K562 (cell line): ENCODE measurements around the gene OXLD1. TPM values are rescaled to one million over a fixed set of nuclear protein-coding genes. Genes with fewer than 3 reads are reported as not detected.

ENCODE experiments used
- FOXJ3 ChIP-seq: sonication (generic); formaldehyde crosslinking; IDR thresholded peaks from 2 replicates; pipeline ENCODE4 v1.4.0; 2020; ENCODE audit warnings: mild to moderate bottlenecking, missing genetic modification reagents
- ID3 ChIP-seq, 2 experiments: fragments of 250-450 bp in 1 of 2; fragments of 450-650 bp in 1 of 2; sonication (Bioruptor Pico) in 1 of 2; IDR thresholded peaks; 2 replicates each; pipeline versions ENCODE4 v1.6.1 to v1.8.0; 2016 to 2021; ENCODE audit warnings: mild to moderate bottlenecking in 2 of 2, moderate library complexity in 2 of 2, missing compliant biosample characterization in 1 of 2, missing genetic modification characterization in 1 of 2
- NCOA4 ChIP-seq: fragments of 450-650 bp; IDR thresholded peaks from 2 replicates; pipeline ENCODE4 v1.6.1; 2018; ENCODE audit warnings: mild to moderate bottlenecking; ENCODE audit not compliant: partially characterized antibody
- NFE2L1 ChIP-seq: fragments of 450-650 bp; IDR thresholded peaks from 2 replicates; pipeline ENCODE4 v1.6.1; 2016; ENCODE audit warnings: missing genetic modification characterization, low read depth, mild to moderate bottlenecking, missing compliant biosample characterization, moderate library complexity, borderline replicate concordance
- TBP ChIP-seq: optimal IDR thresholded peaks from 2 replicates; pipeline ENCODE3; 2011; ENCODE audit warnings: low read depth, low read length, improper control_type of control experiment
- ZNF143 ChIP-seq: sonication (generic); formaldehyde crosslinking; IDR thresholded peaks from 2 replicates; pipeline ENCODE4 v1.9.0; 2022; ENCODE audit warnings: mild to moderate bottlenecking, missing genetic modification reagents
- ZNF212 ChIP-seq: fragments of 450-650 bp; formaldehyde crosslinking; IDR thresholded peaks from 2 replicates; pipeline ENCODE4 v1.4.0; 2020; ENCODE audit warnings: mild to moderate bottlenecking
- ZNF224 ChIP-seq: sonication (generic); formaldehyde crosslinking; IDR thresholded peaks from 2 replicates; pipeline ENCODE4 v1.8.0; 2022; ENCODE audit warnings: mild to moderate bottlenecking, missing genetic modification reagents
- ZNF584 ChIP-seq: fragments of 200-800 bp; sonication (Bioruptor generic); IDR thresholded peaks from 2 replicates; pipeline ENCODE4 v1.6.1; 2016; ENCODE audit warnings: low read depth, mild to moderate bottlenecking, missing genetic modification characterization, missing compliant biosample characterization
- polyA plus RNA-seq, 8 experiments: library from polyadenylated mRNA; depleted of rRNA in 4 of 8; stranded (reverse) in 5 of 8; unstranded in 3 of 8; fragments of >200 nt; fragmentation: Nextera tagmentation in 2 of 8; fragmentation: Illumina TruSeq in 1 of 8; extraction: Ambion mirVana in 2 of 8; extraction: Trizol in 1 of 8; gene quantifications; 2 replicates each; pipeline versions ENCODE4 v1.2.1 to v1.2.3, GENCODE V29; 2011 to 2014; ENCODE audit warnings: inconsistent platforms in 1 of 8, missing spikeins in 1 of 8
- total RNA-seq, 7 experiments: library from RNA; depleted of rRNA in 6 of 7; stranded (reverse); fragments of >200 nt in 6 of 7; fragmentation: Illumina TruSeq in 2 of 7; extraction: Trizol in 2 of 7; gene quantifications; 2 replicates each; pipeline versions ENCODE4 v1.2.1 to v1.2.3, GENCODE V29; 2011 to 2021; ENCODE audit warnings: low replicate concordance in 1 of 7
- TF ChIP-seq, protein P1 (sequence below): sonication (generic); formaldehyde crosslinking; IDR thresholded peaks from 2 replicates; pipeline ENCODE4 v1.8.0; 2023; ENCODE audit warnings: mild to moderate bottlenecking, missing genetic modification reagents
- TF ChIP-seq, protein P2 (sequence below): sonication (generic); formaldehyde crosslinking; IDR thresholded peaks from 2 replicates; pipeline ENCODE4 v1.9.0; 2022; ENCODE audit warnings: mild to moderate bottlenecking, missing genetic modification reagents
- TF ChIP-seq, protein P3 (sequence below): fragments of 250-450 bp; sonication (Bioruptor Pico); IDR thresholded peaks from 2 replicates; pipeline ENCODE4 v1.5.0; 2021; ENCODE audit warnings: mild to moderate bottlenecking, moderate library complexity
- TF ChIP-seq, protein P4 (sequence below): fragments of 250-450 bp; sonication (Bioruptor Pico); IDR thresholded peaks from 2 replicates; pipeline ENCODE4 v1.5.0; 2021
- TF ChIP-seq, protein P5 (sequence below): fragments of 450-650 bp; formaldehyde crosslinking; IDR thresholded peaks from 2 replicates; pipeline ENCODE4 v1.4.0; 2020; ENCODE audit warnings: mild to moderate bottlenecking, moderate library complexity

OXLD1 gene
- total and polyA plus RNA-seq, 9 of the 15 experiments (the other 6 are each of a cell fraction or from before 2014, with no cell fraction given), result 4.4 to 115 (median 29.3) TPM

GRCh38 chr17:81683584-81684441 lies 17.4 kb upstream of the OXLD1 start, which contains the start of the genes ARL16 and HGS (continued):
- TF ChIP-seq, protein P1, sequence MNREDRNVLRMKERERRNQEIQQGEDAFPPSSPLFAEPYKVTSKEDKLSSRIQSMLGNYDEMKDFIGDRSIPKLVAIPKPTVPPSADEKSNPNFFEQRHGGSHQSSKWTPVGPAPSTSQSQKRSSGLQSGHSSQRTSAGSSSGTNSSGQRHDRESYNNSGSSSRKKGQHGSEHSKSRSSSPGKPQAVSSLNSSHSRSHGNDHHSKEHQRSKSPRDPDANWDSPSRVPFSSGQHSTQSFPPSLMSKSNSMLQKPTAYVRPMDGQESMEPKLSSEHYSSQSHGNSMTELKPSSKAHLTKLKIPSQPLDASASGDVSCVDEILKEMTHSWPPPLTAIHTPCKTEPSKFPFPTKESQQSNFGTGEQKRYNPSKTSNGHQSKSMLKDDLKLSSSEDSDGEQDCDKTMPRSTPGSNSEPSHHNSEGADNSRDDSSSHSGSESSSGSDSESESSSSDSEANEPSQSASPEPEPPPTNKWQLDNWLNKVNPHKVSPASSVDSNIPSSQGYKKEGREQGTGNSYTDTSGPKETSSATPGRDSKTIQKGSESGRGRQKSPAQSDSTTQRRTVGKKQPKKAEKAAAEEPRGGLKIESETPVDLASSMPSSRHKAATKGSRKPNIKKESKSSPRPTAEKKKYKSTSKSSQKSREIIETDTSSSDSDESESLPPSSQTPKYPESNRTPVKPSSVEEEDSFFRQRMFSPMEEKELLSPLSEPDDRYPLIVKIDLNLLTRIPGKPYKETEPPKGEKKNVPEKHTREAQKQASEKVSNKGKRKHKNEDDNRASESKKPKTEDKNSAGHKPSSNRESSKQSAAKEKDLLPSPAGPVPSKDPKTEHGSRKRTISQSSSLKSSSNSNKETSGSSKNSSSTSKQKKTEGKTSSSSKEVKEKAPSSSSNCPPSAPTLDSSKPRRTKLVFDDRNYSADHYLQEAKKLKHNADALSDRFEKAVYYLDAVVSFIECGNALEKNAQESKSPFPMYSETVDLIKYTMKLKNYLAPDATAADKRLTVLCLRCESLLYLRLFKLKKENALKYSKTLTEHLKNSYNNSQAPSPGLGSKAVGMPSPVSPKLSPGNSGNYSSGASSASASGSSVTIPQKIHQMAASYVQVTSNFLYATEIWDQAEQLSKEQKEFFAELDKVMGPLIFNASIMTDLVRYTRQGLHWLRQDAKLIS (CRISPR knock-in tag), result 0 out of 2 replicates have a peak, but pooled peaks have one; percentile 21
- TF ChIP-seq, protein P2, sequence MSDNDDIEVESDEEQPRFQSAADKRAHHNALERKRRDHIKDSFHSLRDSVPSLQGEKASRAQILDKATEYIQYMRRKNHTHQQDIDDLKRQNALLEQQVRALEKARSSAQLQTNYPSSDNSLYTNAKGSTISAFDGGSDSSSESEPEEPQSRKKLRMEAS (CRISPR knock-in tag), result peak; percentile 67; the same call in 1 of the 2 replicates
- no peak for TF ChIP-seq NCOA4
- peak; percentile 58 for TF ChIP-seq TBP
- no peak for TF ChIP-seq ID3 (CRISPR knock-in tag; IDR thresholded peaks at IDR 0.05)
- TF ChIP-seq ID3 (tag; IDR thresholded peaks at IDR 0.05), result no peak
- TF ChIP-seq, protein P3, sequence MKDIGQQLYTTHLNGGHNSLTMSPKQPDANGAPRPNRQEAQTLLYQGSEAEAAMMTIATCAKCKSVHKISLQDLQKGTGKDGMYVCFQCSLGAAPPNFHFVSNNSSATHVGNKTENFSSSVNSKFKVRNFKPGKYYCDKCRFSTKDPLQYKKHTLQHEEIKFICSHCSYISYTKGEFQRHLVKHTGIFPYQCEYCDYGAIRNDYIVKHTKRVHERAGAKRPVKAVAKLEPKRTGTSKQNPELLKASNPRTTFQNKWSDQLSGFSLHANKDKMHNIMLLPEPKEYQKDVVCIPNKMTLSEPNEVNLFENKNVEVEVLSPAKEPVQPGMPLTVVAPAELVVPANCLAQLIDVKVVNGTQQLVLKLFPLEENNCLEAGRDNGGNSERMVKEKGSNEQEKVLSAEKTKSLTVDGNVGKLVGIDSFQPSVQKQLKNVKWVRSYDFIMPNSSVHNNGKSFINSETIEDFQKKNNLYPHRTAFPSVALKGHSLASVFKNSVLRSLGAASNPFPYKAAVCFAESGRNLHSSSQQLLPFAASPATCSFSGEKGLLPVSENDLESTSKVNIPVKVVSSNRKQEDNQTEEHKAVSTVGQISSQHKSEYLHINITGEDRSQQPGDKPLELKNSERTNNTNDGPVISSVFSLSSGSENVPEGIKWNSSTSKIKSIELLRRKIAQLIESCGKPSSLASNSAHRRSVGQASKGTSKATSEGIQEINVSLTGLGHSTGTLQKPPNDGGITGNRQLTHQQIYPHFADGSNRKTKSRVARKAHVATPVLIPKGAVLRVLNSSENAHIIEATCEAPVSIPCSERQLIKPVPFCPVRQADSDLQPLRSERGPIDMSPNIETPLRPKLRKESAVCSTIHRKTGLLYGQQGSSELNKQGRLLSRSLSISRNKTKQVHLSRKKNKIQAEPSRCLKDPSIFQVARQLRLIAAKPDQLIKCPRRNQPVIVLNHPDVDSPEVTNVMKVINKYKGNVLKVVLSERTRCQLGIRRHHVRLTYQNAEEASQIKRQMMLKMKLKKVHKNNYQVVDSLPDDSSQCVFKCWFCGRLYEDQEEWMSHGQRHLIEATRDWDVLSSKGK (CRISPR knock-in tag), result no peak
- TF ChIP-seq FOXJ3 (CRISPR knock-in tag), result no peak
- TF ChIP-seq ZNF584, result no peak
- TF ChIP-seq, protein P4, sequence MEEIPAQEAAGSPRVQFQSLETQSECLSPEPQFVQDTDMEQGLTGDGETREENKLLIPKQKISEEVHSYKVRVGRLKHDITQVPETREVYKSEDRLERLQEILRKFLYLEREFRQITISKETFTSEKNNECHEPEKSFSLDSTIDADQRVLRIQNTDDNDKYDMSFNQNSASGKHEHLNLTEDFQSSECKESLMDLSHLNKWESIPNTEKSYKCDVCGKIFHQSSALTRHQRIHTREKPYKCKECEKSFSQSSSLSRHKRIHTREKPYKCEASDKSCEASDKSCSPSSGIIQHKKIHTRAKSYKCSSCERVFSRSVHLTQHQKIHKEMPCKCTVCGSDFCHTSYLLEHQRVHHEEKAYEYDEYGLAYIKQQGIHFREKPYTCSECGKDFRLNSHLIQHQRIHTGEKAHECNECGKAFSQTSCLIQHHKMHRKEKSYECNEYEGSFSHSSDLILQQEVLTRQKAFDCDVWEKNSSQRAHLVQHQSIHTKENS (CRISPR knock-in tag), result no peak
- TF ChIP-seq ZNF224 (CRISPR knock-in tag), result no peak
- TF ChIP-seq ZNF143 (CRISPR knock-in tag), result no peak
- TF ChIP-seq, protein P5, sequence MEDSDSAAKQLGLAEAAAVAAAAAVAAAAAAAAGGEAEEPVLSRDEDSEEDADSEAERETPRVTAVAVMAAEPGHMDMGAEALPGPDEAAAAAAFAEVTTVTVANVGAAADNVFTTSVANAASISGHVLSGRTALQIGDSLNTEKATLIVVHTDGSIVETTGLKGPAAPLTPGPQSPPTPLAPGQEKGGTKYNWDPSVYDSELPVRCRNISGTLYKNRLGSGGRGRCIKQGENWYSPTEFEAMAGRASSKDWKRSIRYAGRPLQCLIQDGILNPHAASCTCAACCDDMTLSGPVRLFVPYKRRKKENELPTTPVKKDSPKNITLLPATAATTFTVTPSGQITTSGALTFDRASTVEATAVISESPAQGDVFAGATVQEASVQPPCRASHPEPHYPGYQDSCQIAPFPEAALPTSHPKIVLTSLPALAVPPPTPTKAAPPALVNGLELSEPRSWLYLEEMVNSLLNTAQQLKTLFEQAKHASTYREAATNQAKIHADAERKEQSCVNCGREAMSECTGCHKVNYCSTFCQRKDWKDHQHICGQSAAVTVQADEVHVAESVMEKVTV (CRISPR knock-in tag), result no peak
- TF ChIP-seq NFE2L1 (tag), result no peak
- no peak for TF ChIP-seq ZNF212 (CRISPR knock-in tag)
